H1 (cell line): ENCODE results near the gene SERPING1. TPM values are rescaled to one million over a fixed set of nuclear protein-coding genes. Genes with fewer than 3 reads are reported as not detected.

Experiments
- CTCF ChIA-PET: fragments of 300-600 bp; sonication (Branson Sonifier 250); formaldehyde crosslinking; loops from one replicate; lab custom pipeline; 2021; ENCODE audit not compliant: partially characterized antibody; lab: Charles Lee
- POLR2A ChIA-PET: fragments of 300-600 bp; sonication (Branson Sonifier 250); formaldehyde crosslinking; loops from one replicate; lab custom pipeline; 2021; ENCODE audit warnings: inconsistent platforms; ENCODE audit not compliant: partially characterized antibody; lab: Charles Lee
- DNase-seq, 2 experiments: peaks; one replicate each; pipeline versions ENCODE4 v3.0.0 to v3.0.0-alpha.2; 2010 to 2022; ENCODE audit warnings: low spot score in 2 of 2, low read depth in 1 of 2, mixed read lengths in 1 of 2
- FAIRE-seq: peaks from 2 replicates; lab custom pipeline; 2011; peaks lifted over from hg19 to GRCh38; lab: Jason Lieb, UNC
- H2AFZ ChIP-seq: 2 replicates; pipeline ENCODE4 v1.8.1; 2012; ENCODE audit warnings: low read length, inconsistent platforms
- H2AK5ac ChIP-seq: 2 replicates; pipeline ENCODE4 v1.6.1; 2013; ENCODE audit warnings: low read depth, low read length
- H2BK120ac ChIP-seq: replicated peaks from 2 replicates; pipeline ENCODE3; 2013; ENCODE audit warnings: low read depth, low read length, inconsistent platforms
- H2BK12ac ChIP-seq: 2 replicates; pipeline ENCODE4 v1.6.1; 2013; ENCODE audit warnings: low read depth, low read length
- H2BK15ac ChIP-seq: 2 replicates; pipeline ENCODE4 v1.6.1; 2013; ENCODE audit warnings: low read length
- H2BK20ac ChIP-seq: 2 replicates; pipeline ENCODE4 v1.6.1; 2013; ENCODE audit warnings: low read length
- H2BK5ac ChIP-seq: 2 replicates; pipeline ENCODE4 v1.6.1; 2013; ENCODE audit warnings: low read depth, low read length
- H3K14ac ChIP-seq: 2 replicates; pipeline ENCODE4 v1.6.1; 2013; ENCODE audit warnings: inconsistent platforms; ENCODE audit not compliant: insufficient read length
- H3K18ac ChIP-seq: 2 replicates; pipeline ENCODE4 v1.6.1; 2013; ENCODE audit warnings: low read length; ENCODE audit errors: extremely low read depth
- H3K23ac ChIP-seq: 2 replicates; pipeline ENCODE4 v1.6.1; 2013; ENCODE audit warnings: inconsistent platforms; ENCODE audit not compliant: insufficient read length
- H3K23me2 ChIP-seq: 2 replicates; pipeline ENCODE4 v1.6.1; 2013; ENCODE audit warnings: low read depth, low read length
- H3K27ac ChIP-seq: 2 replicates; pipeline ENCODE4 v1.6.1; 2011; ENCODE audit warnings: low read depth, low read length, inconsistent platforms
- H3K27me3 ChIP-seq, 4 experiments: replicated peaks in 1 of 4; 1 replicate in 1 of 4; 2 replicates in 3 of 4; pipeline versions ENCODE4 v1.6.1 to v1.8.1; 2011 to 2013; ENCODE audit warnings: low read length in 3 of 4, mild to moderate bottlenecking in 3 of 4, inconsistent platforms in 2 of 4, mixed read lengths in 2 of 4, moderate library complexity in 1 of 4; ENCODE audit not compliant: control insufficient read depth in 3 of 4, insufficient read depth in 3 of 4; ENCODE audit errors: extremely low read depth in 1 of 4
- H3K36me3 ChIP-seq, 4 experiments: 2 replicates each; pipeline versions ENCODE4 v1.6.1 to v1.8.1; 2011 to 2013; ENCODE audit warnings: mild to moderate bottlenecking in 4 of 4, low read length in 3 of 4, moderate library complexity in 2 of 4, control low read depth in 1 of 4, inconsistent platforms in 1 of 4; ENCODE audit not compliant: insufficient read depth in 4 of 4, control insufficient read depth in 2 of 4
- H3K4ac ChIP-seq: replicated peaks from 2 replicates; pipeline ENCODE3; 2013; ENCODE audit warnings: low read length, low read depth, mixed read lengths, inconsistent platforms; ENCODE audit not compliant: insufficient read length
- H3K4me1 ChIP-seq, 4 experiments: replicated peaks in 1 of 4; 1 replicate in 1 of 4; 2 replicates in 3 of 4; pipeline versions ENCODE4 v1.6.1 to v1.8.1; 2011 to 2013; ENCODE audit warnings: low read length in 3 of 4, inconsistent platforms in 2 of 4, mixed read lengths in 1 of 4; ENCODE audit not compliant: insufficient read depth in 4 of 4, control insufficient read depth in 3 of 4
- H3K4me2 ChIP-seq, 2 experiments: 2 replicates each; pipeline versions ENCODE4 v1.6.1 to v1.8.1; 2011 to 2013; ENCODE audit warnings: low read depth in 2 of 2, low read length in 2 of 2, control low read depth in 1 of 2, inconsistent platforms in 1 of 2, mild to moderate bottlenecking in 1 of 2; ENCODE audit not compliant: insufficient read depth in 1 of 2
- H3K4me3 ChIP-seq, 4 experiments: fragments of 200-600, 300-600 bp in 1 of 4; sonication (generic), shearing (Covaris generic), sonication (Bioruptor Twin) in 1 of 4; 2 replicates each; pipeline versions ENCODE4 v1.5.1 to v1.8.1; 2011 to 2016; ENCODE audit warnings: low read length in 4 of 4, low read depth in 3 of 4, control low read depth in 2 of 4, inconsistent platforms in 2 of 4, mild to moderate bottlenecking in 2 of 4, mixed read lengths in 1 of 4, moderate library complexity in 1 of 4; ENCODE audit not compliant: insufficient read depth in 2 of 4; ENCODE audit errors: extremely low read depth in 1 of 4
- H3K56ac ChIP-seq: replicated peaks from 2 replicates; pipeline ENCODE3; 2013; ENCODE audit warnings: low read depth, mild to moderate bottlenecking, mixed read lengths, low read length, inconsistent platforms; ENCODE audit not compliant: insufficient read length
- H3K79me1 ChIP-seq: 2 replicates; pipeline ENCODE4 v1.6.1; 2013; ENCODE audit warnings: low read depth, low read length, control low read depth
- H3K79me2 ChIP-seq, 2 experiments: 2 replicates each; pipeline versions ENCODE4 v1.6.1 to v1.8.1; 2012 to 2013; ENCODE audit warnings: low read length in 2 of 2, mild to moderate bottlenecking in 2 of 2, inconsistent platforms in 1 of 2; ENCODE audit not compliant: insufficient read depth in 2 of 2, control insufficient read depth in 1 of 2
- H3K9ac ChIP-seq, 4 experiments: replicated peaks in 1 of 4; 1 replicate in 1 of 4; 2 replicates in 3 of 4; pipeline versions ENCODE4 v1.6.1 to v1.8.1; 2011 to 2013; ENCODE audit warnings: low read depth in 3 of 4, low read length in 3 of 4, control low read depth in 2 of 4, mild to moderate bottlenecking in 2 of 4, moderate library complexity in 2 of 4, inconsistent platforms in 1 of 4; ENCODE audit errors: extremely low read depth in 1 of 4
- H3K9me3 ChIP-seq, 2 experiments: 2 replicates each; pipeline versions ENCODE4 v1.6.1 to v1.8.1; 2012 to 2013; ENCODE audit warnings: mild to moderate bottlenecking in 2 of 2, moderate library complexity in 2 of 2, control low read depth in 1 of 2, inconsistent platforms in 1 of 2, low read depth in 1 of 2, low read length in 1 of 2, mixed read lengths in 1 of 2; ENCODE audit not compliant: insufficient read depth in 2 of 2
- H4K20me1 ChIP-seq, 2 experiments: replicated peaks in 1 of 2; 2 replicates each; pipeline versions ENCODE3 to v1.8.1; 2011 to 2013; ENCODE audit warnings: inconsistent platforms in 2 of 2, low read length in 2 of 2, mild to moderate bottlenecking in 1 of 2; ENCODE audit not compliant: insufficient read depth in 2 of 2, control insufficient read depth in 1 of 2
- H4K5ac ChIP-seq: 2 replicates; pipeline ENCODE4 v1.6.1; 2013; ENCODE audit warnings: low read length, low read depth, mixed read lengths, inconsistent platforms; ENCODE audit not compliant: insufficient read length
- H4K8ac ChIP-seq: 2 replicates; pipeline ENCODE4 v1.8.0; 2013; ENCODE audit warnings: mild to moderate bottlenecking, moderate library complexity, low read length, inconsistent platforms; ENCODE audit not compliant: insufficient read depth; ENCODE audit errors: extremely low read depth
- H4K91ac ChIP-seq: replicated peaks from 2 replicates; pipeline ENCODE3; 2013; ENCODE audit warnings: low read length, mixed read lengths, inconsistent platforms; ENCODE audit not compliant: insufficient read length
- WGBS, 2 experiments: shearing (Covaris generic) in 1 of 2; methylation state at CpG; one replicate each; pipeline versions ENCODE4 v1.1.6 to v1.1.7; 2013 to 2015; ENCODE audit warnings: low lambda C conversion rate in 2 of 2, mixed read lengths in 2 of 2, inconsistent platforms in 1 of 2, low coverage in 1 of 2, missing lambda C conversion rate in 1 of 2; ENCODE audit not compliant: insufficient replicate concordance in 2 of 2, insufficient coverage in 1 of 2, insufficient read length in 1 of 2; ENCODE audit errors: extremely low coverage in 1 of 2, missing lambda C conversion rate in 1 of 2; 5-methylcytosine and 5-hydroxymethylcytosine counted together
- polyA plus RNA-seq, 7 experiments: library from polyadenylated mRNA; depleted of rRNA in 3 of 7; stranded (reverse) in 5 of 7; unstranded in 2 of 7; fragments of >200 nt in 5 of 7; fragments of 200-250 nt in 2 of 7; gene quantifications; 1 replicate in 5 of 7; 2 replicates in 1 of 7; 4 replicates in 1 of 7; pipeline versions ENCODE4 v1.2.1 to v1.2.3, GENCODE V29; 2011 to 2013; ENCODE audit warnings: missing spikeins in 2 of 7, mixed read lengths in 2 of 7
- total RNA-seq: library from RNA; stranded (reverse); fragmentation: NEBNext Ultra II Directional; extraction: Animal tissue kit (Norgen Biotek cat#: 25700); gene quantifications from 2 replicates; pipeline ENCODE4 v1.2.1, GENCODE V29; 2021

SERPING1 gene
- total and polyA plus RNA-seq, 2 of the 8 experiments (the other 6 are each of a cell fraction or from before 2014, with no cell fraction given) = 50.9 to 54.8 TPM

- no peak overlapping the region for H3K9ac ChIP-seq
- H4K8ac ChIP-seq = no peak overlapping the region
- H2BK12ac ChIP-seq = no peak overlapping the region
- FAIRE-seq (peak; percentile 83), DNase-seq (peak in 1 of 2 experiments; percentile 93)
- no peak overlapping the region for H3K56ac ChIP-seq
- H2AFZ ChIP-seq = no peak overlapping the region
- peaks cover 32% of the 10 kb centered on the region for H3K23me2 ChIP-seq
- no peak overlapping the region for H4K5ac ChIP-seq
- H2BK5ac ChIP-seq = no peak overlapping the region
- H3K79me2 ChIP-seq = peaks cover 0 to 24% of the 10 kb centered on the region in 2 experiments; a peak in 2 of 4 replicates
- H3K27ac ChIP-seq = no peak overlapping the region
- no peak overlapping the region for H2BK20ac ChIP-seq
- H3K4me2 ChIP-seq = peak overlapping the region; percentile 1 to 92; a peak in 3 of 4 replicates
- H3K23ac ChIP-seq = no peak overlapping the region
- peaks cover 7% of the 10 kb centered on the region; the same call in 1 of the 2 replicates for H3K79me1 ChIP-seq
- no peak overlapping the region for H2BK15ac ChIP-seq
- peaks cover 9 to 25% (median 13%) of the 10 kb centered on the region in 4 experiments; a peak in 6 of 8 replicates for H3K36me3 ChIP-seq
- no peak overlapping the region for H3K14ac ChIP-seq
- H3K27me3 ChIP-seq = no peaks in the 10 kb centered on the region
- no peak overlapping the region; a peak in 1 of 8 replicates for H3K4me3 ChIP-seq
- H2BK120ac ChIP-seq = no peak overlapping the region
- no peak overlapping the region for H2AK5ac ChIP-seq
- H3K4ac ChIP-seq = no peak overlapping the region
- H3K18ac ChIP-seq = no peak overlapping the region
- no peak overlapping the region for H4K91ac ChIP-seq
- H4K20me1 ChIP-seq = peaks cover 29 to 46% of the 10 kb centered on the region in 2 experiments
- CTCF ChIA-PET = interaction anchor here (0.6 to 14.3 kb wide), 45 partner anchors 8 to 307 kb away, joined by 3 to 357 read pairs (median 5); partner anchors contain the start of genes P2RX3, SERPING1, SMTNL1 and TIMM10
- peaks cover 34 to 65% (median 44%) of the 10 kb centered on the region in 4 experiments for H3K4me1 ChIP-seq
- 27% methylated on average over 17 of the region's 17 CpGs; no CpG with 5 or more reads in 1 of the 2 experiments for WGBS, 2 experiments
- no peaks in the 10 kb centered on the region for H3K9me3 ChIP-seq
- POLR2A ChIA-PET = interaction anchor here (0.6 to 29.6 kb wide), 33 partner anchors 4 to 297 kb away, joined by 3 to 1546 read pairs (median 6); partner anchors contain the start of genes CLP1, SERPING1, SLC43A1 and SMTNL1
Measured at GRCh38 chr11:57644748-57645688, 47.5 kb downstream of the SERPING1 start.
